Measurements from ENCODE around the gene OPCML.

DNA sequence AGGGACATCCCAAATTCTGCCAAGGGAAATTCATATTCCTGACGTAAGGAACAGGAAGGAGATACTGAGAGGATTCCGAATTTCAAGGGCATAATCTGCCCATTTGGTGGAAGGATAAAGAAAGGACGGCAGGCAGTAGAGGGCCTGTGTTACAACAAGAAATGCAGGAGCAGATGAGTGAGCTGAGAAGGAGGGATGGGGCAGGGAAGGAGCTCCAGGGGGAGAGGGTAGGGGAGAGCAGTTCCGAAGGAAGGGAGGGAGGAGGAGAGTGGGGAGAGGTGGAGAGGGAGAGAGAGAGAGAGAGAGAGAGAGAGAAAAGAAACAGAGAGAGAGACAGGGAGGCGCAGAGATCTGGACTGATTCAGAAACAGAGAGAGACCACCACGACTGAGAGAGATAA is 843 bp downstream of the OPCML start:
- TF ChIP-seq, protein P1, sequence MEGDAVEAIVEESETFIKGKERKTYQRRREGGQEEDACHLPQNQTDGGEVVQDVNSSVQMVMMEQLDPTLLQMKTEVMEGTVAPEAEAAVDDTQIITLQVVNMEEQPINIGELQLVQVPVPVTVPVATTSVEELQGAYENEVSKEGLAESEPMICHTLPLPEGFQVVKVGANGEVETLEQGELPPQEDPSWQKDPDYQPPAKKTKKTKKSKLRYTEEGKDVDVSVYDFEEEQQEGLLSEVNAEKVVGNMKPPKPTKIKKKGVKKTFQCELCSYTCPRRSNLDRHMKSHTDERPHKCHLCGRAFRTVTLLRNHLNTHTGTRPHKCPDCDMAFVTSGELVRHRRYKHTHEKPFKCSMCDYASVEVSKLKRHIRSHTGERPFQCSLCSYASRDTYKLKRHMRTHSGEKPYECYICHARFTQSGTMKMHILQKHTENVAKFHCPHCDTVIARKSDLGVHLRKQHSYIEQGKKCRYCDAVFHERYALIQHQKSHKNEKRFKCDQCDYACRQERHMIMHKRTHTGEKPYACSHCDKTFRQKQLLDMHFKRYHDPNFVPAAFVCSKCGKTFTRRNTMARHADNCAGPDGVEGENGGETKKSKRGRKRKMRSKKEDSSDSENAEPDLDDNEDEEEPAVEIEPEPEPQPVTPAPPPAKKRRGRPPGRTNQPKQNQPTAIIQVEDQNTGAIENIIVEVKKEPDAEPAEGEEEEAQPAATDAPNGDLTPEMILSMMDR (IDR thresholded peaks at IDR 0.05; ENCODE audit: low read length) = no peak
- no peak for TF ChIP-seq EZH2 (IDR thresholded peaks at IDR 0.05; ENCODE audit: borderline replicate concordance, low read length)

All from OCI-LY1 (cell line).